ENCODE data around the gene ORAI3.

GRCh38 chr16:30996324-30996984 lies 47.6 kb downstream of the ORAI3 start:
- no peak for TF ChIP-seq POLR2AphosphoS5 (IDR thresholded peaks at IDR 0.05; ENCODE audit: insufficient read depth in 1 of 2, low read depth in 1 of 2)
- TF ChIP-seq, protein P1, sequence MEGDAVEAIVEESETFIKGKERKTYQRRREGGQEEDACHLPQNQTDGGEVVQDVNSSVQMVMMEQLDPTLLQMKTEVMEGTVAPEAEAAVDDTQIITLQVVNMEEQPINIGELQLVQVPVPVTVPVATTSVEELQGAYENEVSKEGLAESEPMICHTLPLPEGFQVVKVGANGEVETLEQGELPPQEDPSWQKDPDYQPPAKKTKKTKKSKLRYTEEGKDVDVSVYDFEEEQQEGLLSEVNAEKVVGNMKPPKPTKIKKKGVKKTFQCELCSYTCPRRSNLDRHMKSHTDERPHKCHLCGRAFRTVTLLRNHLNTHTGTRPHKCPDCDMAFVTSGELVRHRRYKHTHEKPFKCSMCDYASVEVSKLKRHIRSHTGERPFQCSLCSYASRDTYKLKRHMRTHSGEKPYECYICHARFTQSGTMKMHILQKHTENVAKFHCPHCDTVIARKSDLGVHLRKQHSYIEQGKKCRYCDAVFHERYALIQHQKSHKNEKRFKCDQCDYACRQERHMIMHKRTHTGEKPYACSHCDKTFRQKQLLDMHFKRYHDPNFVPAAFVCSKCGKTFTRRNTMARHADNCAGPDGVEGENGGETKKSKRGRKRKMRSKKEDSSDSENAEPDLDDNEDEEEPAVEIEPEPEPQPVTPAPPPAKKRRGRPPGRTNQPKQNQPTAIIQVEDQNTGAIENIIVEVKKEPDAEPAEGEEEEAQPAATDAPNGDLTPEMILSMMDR (IDR thresholded peaks at IDR 0.05) = no peak
- TF ChIP-seq POLR2A (IDR thresholded peaks at IDR 0.05) = no peak

Data from vagina (tissue), 2 donors.